ENCODE results near the gene CADM1.

CADM1 gene

GRCh38 chr11:115282923-115283322 is 221.3 kb downstream of the CADM1 start:
- H3K4me3 ChIP-seq (ENCODE audit: low read depth in 1 of 2, low read length in 2 of 2) = no peak overlapping the region

GRCh38 chr11:115280775-115281174 is 223.4 kb downstream of the CADM1 start:
- Histone ChIP-seq H3K27ac (ENCODE audit: low read depth, low read length) (no peak overlapping the region), H3K4me3 (ENCODE audit: low read depth in 1 of 2, low read length in 2 of 2) (no peak overlapping the region), H3K4me1 (ENCODE audit: insufficient read depth, low read length) (no peaks in the 10 kb centered on the region), H3K9me3 (ENCODE audit: low read length) (no peaks in the 10 kb centered on the region), H3K9ac (ENCODE audit: low read length) (no peak overlapping the region), H3K27me3 (ENCODE audit: control insufficient read depth in 1 of 2, insufficient read depth in 2 of 2, low read length in 2 of 2) (no peaks in the 10 kb centered on the region), H3K36me3 (ENCODE audit: insufficient read depth, low read length) (no peaks in the 10 kb centered on the region)

More at GRCh38 chr11:115282923-115283322, 221.3 kb downstream of the CADM1 start:
- H3K9ac ChIP-seq (ENCODE audit: low read length) = no peak overlapping the region
- H3K36me3 ChIP-seq (ENCODE audit: insufficient read depth, low read length) = no peaks in the 10 kb centered on the region
- H3K9me3 ChIP-seq (ENCODE audit: low read length) = no peaks in the 10 kb centered on the region
- H3K4me1 ChIP-seq (ENCODE audit: insufficient read depth, low read length) = no peaks in the 10 kb centered on the region
- no peaks in the 10 kb centered on the region for H3K27me3 ChIP-seq (ENCODE audit: control insufficient read depth in 1 of 2, insufficient read depth in 2 of 2, low read length in 2 of 2)
- H3K27ac ChIP-seq (ENCODE audit: low read depth, low read length) = no peak overlapping the region

DNA sequence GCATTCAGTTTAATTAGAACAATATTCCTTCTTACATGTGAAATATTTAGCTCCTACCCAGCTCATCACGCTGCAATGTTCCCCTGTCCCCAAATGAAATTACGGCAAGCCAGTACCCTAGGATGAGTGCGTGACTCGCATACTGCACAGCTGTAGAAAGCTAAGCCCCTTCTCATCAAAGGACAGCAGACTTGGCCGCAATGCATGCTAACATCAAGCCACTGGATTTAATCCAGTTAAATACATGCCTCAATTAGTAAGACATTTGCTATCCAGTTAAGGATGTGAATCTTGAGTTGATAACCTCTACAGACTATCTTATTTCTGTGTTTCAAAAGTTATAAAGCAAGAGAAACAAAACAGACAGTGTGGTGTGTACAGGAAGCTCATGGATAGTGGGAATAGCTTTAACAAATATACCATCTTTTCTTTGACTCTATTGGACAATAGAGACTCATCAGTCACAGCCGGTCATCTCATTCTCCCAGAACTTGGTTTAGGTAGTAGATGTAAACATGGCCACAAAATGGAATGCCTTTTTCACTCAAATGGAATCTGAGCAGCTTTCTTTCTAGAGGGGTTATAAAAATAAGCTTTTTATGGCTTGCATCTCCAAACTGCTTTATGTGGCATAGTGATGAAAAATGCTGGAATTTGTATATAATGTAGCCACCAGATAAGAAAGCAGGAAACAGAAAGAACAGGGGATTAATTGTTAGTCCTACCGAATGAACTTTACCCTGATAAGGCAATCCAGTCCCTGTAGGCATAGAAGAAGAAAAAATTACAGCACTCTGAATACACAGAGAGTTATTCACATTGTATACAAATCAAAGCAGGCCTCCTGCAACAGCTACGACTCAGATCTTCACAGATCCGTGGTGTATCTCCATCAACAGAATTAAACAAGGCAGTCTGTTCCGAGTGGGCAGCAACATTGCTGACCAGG is 224.1 kb downstream of the CADM1 start:
- Histone ChIP-seq H3K27ac (ENCODE audit: low read depth, low read length) (no peak overlapping the region), H3K27me3 (ENCODE audit: control insufficient read depth in 1 of 2, insufficient read depth in 2 of 2, low read length in 2 of 2) (no peaks in the 10 kb centered on the region), H3K4me1 (ENCODE audit: insufficient read depth, low read length) (no peaks in the 10 kb centered on the region), H3K4me3 (ENCODE audit: low read depth in 1 of 2, low read length in 2 of 2) (no peak overlapping the region), H3K36me3 (ENCODE audit: insufficient read depth, low read length) (no peaks in the 10 kb centered on the region), H3K9ac (ENCODE audit: low read length) (no peak overlapping the region), H3K9me3 (ENCODE audit: low read length) (no peaks in the 10 kb centered on the region)

DNA sequence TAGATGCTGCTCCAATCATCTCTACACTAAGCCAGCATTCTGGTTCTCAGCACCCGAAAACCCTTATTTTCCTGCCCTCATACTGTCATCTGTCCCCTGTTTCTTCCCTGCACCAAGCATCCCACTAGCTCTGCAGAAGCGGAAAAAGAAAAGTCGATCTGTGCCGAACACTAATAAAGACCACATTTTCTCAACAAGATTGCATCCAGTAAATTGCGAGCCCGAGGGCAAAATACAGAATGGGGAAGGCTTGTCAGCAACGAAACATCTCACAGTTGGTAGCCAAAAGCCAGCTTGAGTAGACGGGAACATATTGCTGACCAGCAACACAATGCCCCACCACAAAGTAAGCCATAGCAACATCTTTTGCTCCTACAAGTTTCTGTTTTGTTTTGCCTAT is 227.4 kb downstream of the CADM1 start:
- no peaks in the 10 kb centered on the region for H3K9me3 ChIP-seq (ENCODE audit: low read length)
- H3K27me3 ChIP-seq (ENCODE audit: control insufficient read depth in 1 of 2, insufficient read depth in 2 of 2, low read length in 2 of 2) = no peaks in the 10 kb centered on the region
- H3K9ac ChIP-seq (ENCODE audit: low read length) = no peak overlapping the region
- no peaks in the 10 kb centered on the region for H3K36me3 ChIP-seq (ENCODE audit: insufficient read depth, low read length)
- no peak overlapping the region for H3K27ac ChIP-seq (ENCODE audit: low read depth, low read length)
- no peaks in the 10 kb centered on the region for H3K4me1 ChIP-seq (ENCODE audit: insufficient read depth, low read length)
- H3K4me3 ChIP-seq (ENCODE audit: low read depth in 1 of 2, low read length in 2 of 2) = no peak overlapping the region

DNA sequence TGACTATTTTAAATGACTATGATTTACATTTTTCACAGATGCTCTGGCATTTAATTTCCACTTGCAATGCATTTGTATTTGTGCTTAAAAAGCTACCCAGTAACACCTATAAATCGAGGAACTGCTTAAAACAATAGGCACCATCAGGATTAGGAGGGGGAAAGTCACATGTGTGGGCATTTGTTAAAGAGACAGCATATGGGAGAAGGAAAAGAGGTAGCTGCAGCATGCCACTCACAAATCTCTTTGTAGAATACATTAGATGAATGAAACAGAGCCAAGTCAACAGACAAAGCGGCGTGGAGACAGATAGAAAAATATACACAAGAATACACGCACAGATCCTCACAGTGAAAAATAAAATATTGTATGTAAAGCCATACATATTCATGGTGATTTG is 228.0 kb downstream of the CADM1 start:
- H3K9ac ChIP-seq (ENCODE audit: low read length) = no peak overlapping the region
- H3K4me1 ChIP-seq (ENCODE audit: insufficient read depth, low read length) = no peaks in the 10 kb centered on the region
- no peak overlapping the region for H3K4me3 ChIP-seq (ENCODE audit: low read depth in 1 of 2, low read length in 2 of 2)
- H3K27me3 ChIP-seq (ENCODE audit: control insufficient read depth in 1 of 2, insufficient read depth in 2 of 2, low read length in 2 of 2) = no peaks in the 10 kb centered on the region
- H3K9me3 ChIP-seq (ENCODE audit: low read length) = no peaks in the 10 kb centered on the region
- H3K36me3 ChIP-seq (ENCODE audit: insufficient read depth, low read length) = no peaks in the 10 kb centered on the region
- no peak overlapping the region for H3K27ac ChIP-seq (ENCODE audit: low read depth, low read length)

GRCh38 chr11:115275045-115275444 is 229.2 kb downstream of the CADM1 start:
- Histone ChIP-seq H3K9ac (ENCODE audit: low read length) (no peak overlapping the region), H3K27ac (ENCODE audit: low read depth, low read length) (no peak overlapping the region), H3K4me3 (ENCODE audit: low read depth in 1 of 2, low read length in 2 of 2) (no peak overlapping the region), H3K27me3 (ENCODE audit: control insufficient read depth in 1 of 2, insufficient read depth in 2 of 2, low read length in 2 of 2) (no peaks in the 10 kb centered on the region), H3K4me1 (ENCODE audit: insufficient read depth, low read length) (no peaks in the 10 kb centered on the region), H3K36me3 (ENCODE audit: insufficient read depth, low read length) (no peaks in the 10 kb centered on the region), H3K9me3 (ENCODE audit: low read length) (no peaks in the 10 kb centered on the region)

DNA sequence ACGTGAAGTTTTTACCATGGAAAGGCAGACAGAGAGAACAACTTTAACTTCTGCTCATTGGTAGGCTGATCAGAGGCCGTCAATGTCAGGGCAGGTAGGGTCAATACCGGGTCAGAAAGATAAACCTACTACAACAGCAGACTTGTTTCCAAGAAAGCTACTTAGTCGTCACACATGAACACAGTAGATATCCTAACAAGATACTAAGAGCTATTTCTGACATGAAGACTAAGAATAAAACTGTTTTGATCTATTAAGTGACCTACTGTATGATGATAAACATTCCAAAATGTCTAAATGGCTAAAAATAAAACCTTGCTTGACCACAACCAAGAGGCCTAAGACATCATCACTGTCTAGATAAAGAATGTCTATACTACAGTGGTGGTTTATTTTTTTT is 231.3 kb downstream of the CADM1 start:
- Histone ChIP-seq H3K36me3 (ENCODE audit: insufficient read depth, low read length) (no peaks in the 10 kb centered on the region), H3K4me1 (ENCODE audit: insufficient read depth, low read length) (peaks cover 1% of the 10 kb centered on the region), H3K27me3 (ENCODE audit: control insufficient read depth in 1 of 2, insufficient read depth in 2 of 2, low read length in 2 of 2) (no peaks in the 10 kb centered on the region), H3K9me3 (ENCODE audit: low read length) (no peaks in the 10 kb centered on the region), H3K27ac (ENCODE audit: low read depth, low read length) (no peak overlapping the region), H3K4me3 (ENCODE audit: low read depth in 1 of 2, low read length in 2 of 2) (no peak overlapping the region), H3K9ac (ENCODE audit: low read length) (no peak overlapping the region)

GRCh38 chr11:115271643-115272042 is 232.6 kb downstream of the CADM1 start:
- no peaks in the 10 kb centered on the region for H3K27me3 ChIP-seq (ENCODE audit: control insufficient read depth in 1 of 2, insufficient read depth in 2 of 2, low read length in 2 of 2)
- no peak overlapping the region for H3K4me3 ChIP-seq (ENCODE audit: low read depth in 1 of 2, low read length in 2 of 2)
- H3K9me3 ChIP-seq (ENCODE audit: low read length) = no peaks in the 10 kb centered on the region
- no peak overlapping the region for H3K27ac ChIP-seq (ENCODE audit: low read depth, low read length)
- H3K9ac ChIP-seq (ENCODE audit: low read length) = no peak overlapping the region
- peaks cover 13% of the 10 kb centered on the region for H3K4me1 ChIP-seq (ENCODE audit: insufficient read depth, low read length)
- H3K36me3 ChIP-seq (ENCODE audit: insufficient read depth, low read length) = no peaks in the 10 kb centered on the region

- H3K36me3 ChIP-seq (ENCODE audit: insufficient read depth, low read length) = no peaks in the 10 kb centered on the region
- no peaks in the 10 kb centered on the region for H3K27me3 ChIP-seq (ENCODE audit: control insufficient read depth in 1 of 2, insufficient read depth in 2 of 2, low read length in 2 of 2)
- H3K4me3 ChIP-seq (ENCODE audit: low read depth in 1 of 2, low read length in 2 of 2) = no peak overlapping the region
- H3K27ac ChIP-seq (ENCODE audit: low read depth, low read length) = no peak overlapping the region
- no peaks in the 10 kb centered on the region for H3K9me3 ChIP-seq (ENCODE audit: low read length)
- H3K4me1 ChIP-seq (ENCODE audit: insufficient read depth, low read length) = peaks cover 13% of the 10 kb centered on the region
- H3K9ac ChIP-seq (ENCODE audit: low read length) = no peak overlapping the region
Observed at GRCh38 chr11:115269191-115269950, 234.8 kb downstream of the CADM1 start.

DNA sequence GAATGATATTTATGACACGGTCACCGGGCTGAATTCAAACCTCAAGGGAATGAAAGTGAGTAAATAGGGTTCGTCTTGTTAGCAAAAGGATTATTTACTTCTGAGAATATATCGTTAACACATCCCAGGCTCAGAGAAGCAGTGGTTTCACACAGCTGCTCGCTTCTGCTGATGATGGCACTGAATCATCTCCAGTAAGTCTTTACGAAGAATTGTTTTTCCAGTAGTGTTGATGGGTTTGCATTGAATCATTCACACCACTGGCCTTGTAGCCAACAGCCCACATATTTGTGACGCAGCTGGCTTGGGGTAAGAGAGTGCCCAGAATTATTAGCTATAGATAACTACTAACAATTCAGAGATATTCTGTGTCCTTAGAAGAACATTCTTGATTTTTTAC is 236.3 kb downstream of the CADM1 start:
- Histone ChIP-seq H3K4me3 (ENCODE audit: low read depth in 1 of 2, low read length in 2 of 2) (no peak overlapping the region), H3K9me3 (ENCODE audit: low read length) (no peaks in the 10 kb centered on the region), H3K9ac (ENCODE audit: low read length) (no peak overlapping the region), H3K36me3 (ENCODE audit: insufficient read depth, low read length) (no peaks in the 10 kb centered on the region), H3K27ac (ENCODE audit: low read depth, low read length) (no peak overlapping the region), H3K27me3 (ENCODE audit: control insufficient read depth in 1 of 2, insufficient read depth in 2 of 2, low read length in 2 of 2) (no peaks in the 10 kb centered on the region), H3K4me1 (ENCODE audit: insufficient read depth, low read length) (peaks cover 13% of the 10 kb centered on the region)

DNA sequence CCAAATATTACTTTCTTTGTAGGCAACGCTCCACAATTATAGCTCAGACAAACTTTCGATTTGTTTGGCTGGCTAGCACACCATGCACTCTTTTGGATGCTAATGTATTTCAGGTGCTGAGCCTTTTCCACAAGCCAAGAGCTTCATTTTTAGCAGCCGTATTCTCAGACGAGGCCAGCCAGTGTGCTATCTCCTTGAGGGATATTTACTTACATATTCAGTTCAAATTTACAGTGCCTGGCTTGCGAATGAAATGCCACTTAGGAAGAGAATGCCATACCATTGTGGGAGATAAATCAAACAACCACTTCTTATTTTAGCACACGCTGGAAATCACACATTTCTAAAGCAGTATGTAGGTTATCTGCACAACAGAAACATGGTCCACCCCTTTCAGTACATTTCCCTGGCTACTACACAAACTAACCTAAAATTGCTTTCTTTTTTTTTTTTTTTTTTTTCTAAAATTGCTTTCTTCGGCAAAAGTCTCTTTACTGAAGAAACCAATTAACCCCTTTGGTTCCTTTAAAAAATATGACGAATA is 236.9 kb downstream of the CADM1 start:
- Histone ChIP-seq H3K27me3 (ENCODE audit: control insufficient read depth in 1 of 2, insufficient read depth in 2 of 2, low read length in 2 of 2) (no peaks in the 10 kb centered on the region), H3K9me3 (ENCODE audit: low read length) (no peaks in the 10 kb centered on the region), H3K9ac (ENCODE audit: low read length) (no peak overlapping the region), H3K4me3 (ENCODE audit: low read depth in 1 of 2, low read length in 2 of 2) (no peak overlapping the region), H3K4me1 (ENCODE audit: insufficient read depth, low read length) (peaks cover 13% of the 10 kb centered on the region), H3K27ac (ENCODE audit: low read depth, low read length) (no peak overlapping the region), H3K36me3 (ENCODE audit: insufficient read depth, low read length) (no peaks in the 10 kb centered on the region)
